Fibroblast of the aortic adventitia (primary cell): ENCODE results near the gene FMNL3. TPM values are rescaled to one million over a fixed set of nuclear protein-coding genes. Genes with fewer than 3 reads are reported as not detected.

Experiments used
- DNase-seq: peaks from one replicate; pipeline ENCODE4 v3.0.0-alpha.2; 2010; ENCODE audit warnings: low read depth
- H3K4me3 ChIP-seq: 2 replicates; pipeline ENCODE4 v1.5.1; 2011; ENCODE audit warnings: low read depth, mild to moderate bottlenecking, control low read depth, low read length, moderate library complexity
- total RNA-seq: library from RNA; depleted of rRNA; stranded (reverse); fragments of >200 nt; gene quantifications from 2 replicates; pipeline ENCODE4 v1.2.3, GENCODE V29; 2012; ENCODE audit warnings: low replicate concordance
- TF ChIP-seq, protein P1 (sequence below): IDR thresholded peaks from 2 replicates; pipeline ENCODE4 v1.5.1; 2011; ENCODE audit warnings: mild to moderate bottlenecking, low read length, control low read depth, inconsistent platforms; ENCODE audit not compliant: insufficient read depth

Gene FMNL3
- total RNA-seq, 1 donor: 20.8 TPM

DNA sequence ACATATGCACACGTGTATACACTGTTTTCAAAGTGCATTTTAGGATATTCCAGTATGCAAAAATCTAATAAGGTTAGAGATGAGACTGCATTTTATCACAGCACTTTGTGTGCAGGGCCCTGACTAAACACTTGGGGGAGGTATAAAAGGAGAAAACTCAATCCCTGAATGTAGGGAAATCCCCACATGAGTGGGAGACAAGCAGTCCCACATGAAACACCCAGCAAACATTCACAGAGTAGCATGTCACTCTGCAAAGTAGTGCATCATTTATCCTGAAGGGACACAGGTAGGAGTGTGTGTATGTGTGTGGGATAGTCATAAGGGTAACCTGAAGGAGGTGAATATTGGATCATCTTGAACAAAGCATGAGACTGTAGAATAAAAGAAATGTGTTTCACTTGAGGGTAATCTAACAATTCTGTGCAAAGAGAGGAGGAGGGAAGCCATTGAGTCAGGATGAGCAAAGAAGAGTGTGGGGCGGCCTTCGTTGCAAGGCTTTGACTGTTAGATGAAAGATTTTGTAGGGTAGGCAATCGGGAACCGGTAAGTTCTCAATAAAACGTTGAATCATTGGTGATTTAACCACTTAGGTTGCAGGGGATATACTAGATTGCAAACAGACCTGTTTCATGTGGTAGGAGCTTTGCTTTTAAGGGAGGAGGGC lies 80.9 kb downstream of the FMNL3 start:
- TF ChIP-seq, protein P1, sequence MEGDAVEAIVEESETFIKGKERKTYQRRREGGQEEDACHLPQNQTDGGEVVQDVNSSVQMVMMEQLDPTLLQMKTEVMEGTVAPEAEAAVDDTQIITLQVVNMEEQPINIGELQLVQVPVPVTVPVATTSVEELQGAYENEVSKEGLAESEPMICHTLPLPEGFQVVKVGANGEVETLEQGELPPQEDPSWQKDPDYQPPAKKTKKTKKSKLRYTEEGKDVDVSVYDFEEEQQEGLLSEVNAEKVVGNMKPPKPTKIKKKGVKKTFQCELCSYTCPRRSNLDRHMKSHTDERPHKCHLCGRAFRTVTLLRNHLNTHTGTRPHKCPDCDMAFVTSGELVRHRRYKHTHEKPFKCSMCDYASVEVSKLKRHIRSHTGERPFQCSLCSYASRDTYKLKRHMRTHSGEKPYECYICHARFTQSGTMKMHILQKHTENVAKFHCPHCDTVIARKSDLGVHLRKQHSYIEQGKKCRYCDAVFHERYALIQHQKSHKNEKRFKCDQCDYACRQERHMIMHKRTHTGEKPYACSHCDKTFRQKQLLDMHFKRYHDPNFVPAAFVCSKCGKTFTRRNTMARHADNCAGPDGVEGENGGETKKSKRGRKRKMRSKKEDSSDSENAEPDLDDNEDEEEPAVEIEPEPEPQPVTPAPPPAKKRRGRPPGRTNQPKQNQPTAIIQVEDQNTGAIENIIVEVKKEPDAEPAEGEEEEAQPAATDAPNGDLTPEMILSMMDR: peak; percentile 29
- DNase-seq: peak; percentile 27

DNA sequence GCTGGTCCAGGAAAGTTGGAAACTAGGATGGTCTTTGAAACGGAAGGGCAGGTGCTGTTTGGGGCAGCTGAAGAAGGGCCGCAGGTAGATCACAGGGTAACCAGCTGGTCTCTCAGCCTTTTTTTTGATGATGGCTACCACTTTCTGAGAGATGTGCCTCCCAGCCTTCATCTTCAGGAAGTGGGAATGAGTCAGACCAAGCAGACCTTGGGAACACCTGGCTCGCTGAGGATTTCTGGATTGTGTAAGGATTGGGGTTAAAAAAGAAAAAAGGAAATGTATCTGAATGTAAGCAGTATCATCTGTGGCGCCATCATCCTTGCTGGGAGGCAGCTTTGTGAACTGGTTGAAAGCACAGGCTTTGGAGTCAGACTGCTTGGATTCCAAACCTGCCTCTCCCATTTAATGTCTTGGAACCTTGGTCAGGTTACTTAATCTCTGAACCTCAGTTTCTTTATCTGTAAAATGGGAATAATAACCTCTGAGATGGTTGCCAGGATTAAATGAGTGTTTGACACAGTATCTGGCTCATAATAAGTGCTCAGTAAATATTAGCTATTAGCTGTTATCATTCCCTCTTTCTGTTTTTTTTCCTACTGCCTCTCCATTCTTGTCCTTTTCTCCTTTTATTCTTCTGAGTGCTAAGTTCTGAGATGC lies 82.2 kb downstream of the FMNL3 start:
- DNase-seq: peak; percentile 18
- TF ChIP-seq, protein P1: no peak
- H3K4me3 ChIP-seq: no peak overlapping the region

More for the DNA sequence above, 80.9 kb downstream of the FMNL3 start:
- no peak overlapping the region for H3K4me3 ChIP-seq

DNA sequence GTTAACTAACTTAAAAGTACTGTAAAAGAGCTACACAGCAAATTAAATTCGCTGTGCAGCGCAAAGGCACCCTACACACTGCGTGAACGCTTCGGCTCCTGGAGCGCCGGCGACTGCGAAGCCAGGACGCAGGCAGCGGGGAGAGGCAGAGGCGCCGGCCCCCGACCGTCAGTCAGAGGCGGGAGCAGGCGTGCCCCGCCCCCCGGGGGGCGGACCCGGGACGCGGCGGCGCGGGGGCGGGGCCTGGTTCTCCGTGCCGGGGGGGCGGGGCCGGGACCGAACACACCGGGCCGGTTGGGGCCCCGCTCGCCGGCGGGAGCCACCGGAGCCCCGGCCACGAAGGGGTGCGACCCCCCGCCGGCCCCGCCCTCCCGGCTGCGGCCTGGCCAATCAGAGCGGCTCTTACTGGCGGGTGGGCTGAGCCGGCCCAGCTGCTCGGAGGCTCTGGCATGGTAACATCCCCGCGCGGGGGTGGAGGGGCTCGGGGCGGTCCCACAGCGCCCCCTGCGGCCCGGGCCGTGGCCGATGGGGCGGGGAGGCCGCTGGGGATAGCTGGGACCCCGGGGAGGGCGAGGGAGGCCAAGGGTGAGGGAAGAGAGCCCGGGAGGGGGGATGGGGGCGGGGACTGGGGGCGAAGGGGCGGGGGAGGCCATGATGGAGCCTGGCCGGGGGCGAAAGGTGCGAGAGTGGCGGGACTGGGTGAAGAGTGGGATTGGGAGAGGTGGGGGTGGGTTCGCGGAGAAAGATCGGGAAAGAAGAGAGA lies 83.9 kb downstream of the FMNL3 start, which contains the start of gene PRPF40B:
Gene PRPF40B, plus strand, starts transcription at position 420 of the 763 bp plus-strand sequence. Its CDS starts 30 bp downstream, at position 450.
- peak; percentile 74 for DNase-seq
- H3K4me3 ChIP-seq: peak within 1 kb of the TSS; percentile 70
- TF ChIP-seq, protein P1: peak; percentile 48

DNA sequence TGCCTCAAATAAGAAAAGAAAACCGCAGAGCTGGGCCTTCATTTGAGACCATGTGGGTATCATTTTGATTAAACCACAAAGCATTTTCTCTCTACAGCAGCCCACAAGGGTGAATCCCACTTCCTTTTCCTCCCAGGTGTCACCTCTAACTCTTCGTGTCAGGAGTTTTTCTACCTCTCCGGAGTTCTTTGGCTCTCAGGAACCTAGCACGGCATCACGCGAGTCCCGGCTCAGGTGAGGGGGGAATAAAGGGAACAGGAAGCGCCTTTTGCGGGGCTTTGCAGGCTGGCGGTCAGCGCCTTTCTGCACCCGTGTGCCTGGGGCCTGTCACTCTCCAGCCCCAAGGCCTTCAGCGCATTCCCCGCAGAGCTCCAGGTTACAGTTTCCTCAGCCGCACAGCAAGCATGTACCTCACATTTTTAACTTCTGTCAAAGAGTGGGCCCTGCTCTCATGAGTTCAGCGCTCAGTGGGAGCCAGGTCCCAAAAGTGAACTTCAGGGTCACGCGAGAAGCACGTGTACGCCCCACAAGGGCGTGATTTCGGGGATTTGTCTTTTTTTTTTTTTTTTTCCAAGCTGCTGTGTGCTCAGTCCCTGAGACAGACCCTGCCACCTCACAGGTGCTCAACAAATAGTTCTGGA lies 84.6 kb downstream of the FMNL3 start:
- H3K4me3 ChIP-seq: peak overlapping the region; percentile 70
- DNase-seq: no peak
- TF ChIP-seq, protein P1: no peak

DNA sequence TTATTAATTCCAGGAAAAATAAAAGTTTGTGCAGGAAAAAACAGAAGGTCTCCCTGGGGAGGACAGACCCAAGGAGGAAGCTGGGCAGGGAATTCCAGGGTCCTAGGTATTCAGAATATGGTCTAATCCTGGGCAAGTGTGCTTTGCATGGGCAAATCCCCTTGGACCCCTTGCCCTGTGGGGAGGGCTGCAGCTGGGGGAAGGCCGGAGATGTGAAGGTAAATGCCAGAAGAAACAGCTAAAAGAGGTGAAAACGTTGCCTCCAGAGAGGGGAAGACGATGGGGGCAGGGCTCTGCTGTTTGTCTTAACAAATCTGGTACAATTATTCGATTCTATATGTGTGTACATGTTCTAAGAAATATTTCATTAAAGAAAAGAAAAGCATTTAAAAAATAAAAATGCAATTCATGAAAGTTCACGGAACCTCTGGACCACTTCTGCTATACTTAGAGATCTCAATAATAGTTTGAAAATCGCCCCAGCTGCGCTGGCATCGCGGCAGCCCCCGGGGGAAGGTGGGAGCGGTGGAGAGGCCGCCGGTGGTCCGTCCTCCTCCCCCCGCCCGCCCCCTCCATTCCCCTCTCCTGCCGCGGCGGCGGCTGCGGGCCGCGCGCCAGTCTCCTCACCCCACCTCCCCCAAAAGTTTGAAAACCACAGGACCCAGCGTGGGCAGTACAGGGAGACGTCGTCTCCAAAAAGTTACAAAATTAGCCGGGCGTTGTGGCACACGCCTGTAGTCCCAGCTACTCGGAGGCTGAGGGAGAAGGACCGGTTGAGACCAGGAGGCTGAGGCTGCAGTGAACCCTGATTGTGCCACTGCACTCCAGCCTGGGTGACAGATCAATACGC lies 85.3 kb downstream of the FMNL3 start:
- DNase-seq: no peak
- peak overlapping the region; percentile 70 for H3K4me3 ChIP-seq
- TF ChIP-seq, protein P1: no peak
